Measurements from ENCODE around the gene PDE6C.

The PDE6C gene

GRCh38 chr10:93601774-93602162 lies 10.6 kb upstream of the PDE6C start:
- H3K4me3 ChIP-seq (ENCODE audit: insufficient read depth, low read depth, low read length) = no peak overlapping the region
- 20 to 28% methylated on average over 7 of the region's 7 CpGs for WGBS, 2 experiments
- peaks cover 6% of the 10 kb centered on the region for H3K4me1 ChIP-seq (ENCODE audit: control insufficient read depth, insufficient read depth, low read length)
- peaks cover 57% of the 10 kb centered on the region for H3K27me3 ChIP-seq (ENCODE audit: control insufficient read depth, insufficient read depth, low read length, poor library complexity, severe bottlenecking)
- H3K9me3 ChIP-seq (ENCODE audit: control insufficient read depth, low read length) = no peaks in the 10 kb centered on the region
- H3K36me3 ChIP-seq (ENCODE audit: control insufficient read depth, insufficient read depth, low read length) = no peaks in the 10 kb centered on the region
- H3K27ac ChIP-seq (ENCODE audit: insufficient read depth, low read depth, low read length, poor library complexity, severe bottlenecking) = no peak overlapping the region

DNA sequence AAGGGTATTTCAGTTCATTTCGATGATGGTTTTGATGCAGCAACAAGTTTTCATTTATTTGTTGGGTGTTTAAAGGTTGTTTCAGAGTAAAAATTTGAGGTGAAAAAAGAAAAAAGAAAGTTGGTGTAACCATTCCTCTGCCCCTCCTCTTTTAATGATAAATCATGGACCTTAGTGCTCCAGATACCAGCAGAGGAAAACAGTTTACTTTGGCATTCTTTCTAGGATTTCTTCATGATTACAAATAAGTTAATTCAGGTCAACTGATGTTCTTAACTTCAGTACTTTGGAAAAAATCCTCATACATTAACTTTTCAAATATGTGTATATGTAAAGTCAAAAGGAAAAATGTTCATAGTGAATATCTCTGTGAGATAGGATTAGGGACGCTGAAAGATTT lies 9.3 kb upstream of the PDE6C start:
- WGBS, 2 experiments = 98 to 100% methylated on average over 2 of the region's 2 CpGs
- Histone ChIP-seq H3K9me3 (ENCODE audit: control insufficient read depth, low read length) (no peaks in the 10 kb centered on the region), H3K27me3 (ENCODE audit: control insufficient read depth, insufficient read depth, low read length, poor library complexity, severe bottlenecking) (peaks cover 57% of the 10 kb centered on the region), H3K4me1 (ENCODE audit: control insufficient read depth, insufficient read depth, low read length) (peaks cover 6% of the 10 kb centered on the region), H3K36me3 (ENCODE audit: control insufficient read depth, insufficient read depth, low read length) (no peaks in the 10 kb centered on the region), H3K4me3 (ENCODE audit: insufficient read depth, low read depth, low read length) (no peak overlapping the region), H3K27ac (ENCODE audit: insufficient read depth, low read depth, low read length, poor library complexity, severe bottlenecking) (no peak overlapping the region)

DNA sequence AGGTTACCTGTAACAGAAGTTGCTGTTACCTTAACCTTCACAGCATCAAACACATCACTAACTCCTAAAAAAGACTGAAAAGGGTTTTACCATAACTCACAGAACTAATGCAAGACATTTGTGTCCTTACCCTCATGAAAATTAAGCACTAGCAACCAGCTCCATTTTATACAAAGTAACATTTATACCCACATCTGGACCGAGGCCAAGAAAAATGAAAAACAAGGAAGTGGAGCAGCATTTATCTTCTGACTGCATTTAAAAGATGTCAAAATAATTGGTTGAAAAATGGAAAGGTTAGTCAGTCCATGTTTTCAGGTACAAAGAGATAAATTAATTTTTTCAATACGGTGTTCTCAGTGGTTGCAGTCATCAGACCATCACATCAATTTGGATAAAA lies 8.2 kb upstream of the PDE6C start:
- Histone ChIP-seq H3K4me1 (ENCODE audit: control insufficient read depth, insufficient read depth, low read length) (peaks cover 6% of the 10 kb centered on the region), H3K36me3 (ENCODE audit: control insufficient read depth, insufficient read depth, low read length) (no peaks in the 10 kb centered on the region), H3K9me3 (ENCODE audit: control insufficient read depth, low read length) (no peaks in the 10 kb centered on the region), H3K27me3 (ENCODE audit: control insufficient read depth, insufficient read depth, low read length, poor library complexity, severe bottlenecking) (peaks cover 57% of the 10 kb centered on the region), H3K4me3 (ENCODE audit: insufficient read depth, low read depth, low read length) (no peak overlapping the region), H3K27ac (ENCODE audit: insufficient read depth, low read depth, low read length, poor library complexity, severe bottlenecking) (no peak overlapping the region)
- WGBS, 2 experiments = 94 to 100% methylated on average over 2 of the region's 2 CpGs

DNA sequence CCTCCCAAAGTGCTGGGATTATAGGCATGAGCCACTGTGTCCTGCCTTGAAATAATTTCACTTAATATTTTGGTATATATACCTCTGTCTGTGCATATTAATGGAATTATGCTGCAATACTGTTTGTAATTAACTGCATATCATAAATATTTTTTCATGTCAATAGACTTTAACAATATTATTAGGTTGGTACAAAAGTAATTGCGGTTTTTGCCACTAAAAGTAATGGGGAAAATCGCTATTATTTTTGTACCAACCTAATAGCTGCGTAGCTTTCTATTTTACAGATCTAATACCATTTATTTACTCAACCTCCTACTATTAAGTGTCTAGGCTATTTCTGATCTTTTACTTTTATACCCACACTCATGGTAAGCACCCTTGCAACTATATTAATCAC lies 3.9 kb upstream of the PDE6C start:
- Histone ChIP-seq H3K36me3 (ENCODE audit: control insufficient read depth, insufficient read depth, low read length) (no peaks in the 10 kb centered on the region), H3K9me3 (ENCODE audit: control insufficient read depth, low read length) (no peaks in the 10 kb centered on the region), H3K4me3 (ENCODE audit: insufficient read depth, low read depth, low read length) (no peak overlapping the region), H3K27me3 (ENCODE audit: control insufficient read depth, insufficient read depth, low read length, poor library complexity, severe bottlenecking) (peaks cover 14% of the 10 kb centered on the region), H3K4me1 (ENCODE audit: control insufficient read depth, insufficient read depth, low read length) (no peaks in the 10 kb centered on the region), H3K27ac (ENCODE audit: insufficient read depth, low read depth, low read length, poor library complexity, severe bottlenecking) (no peak overlapping the region)
- WGBS, 2 experiments = 87 to 95% methylated on average over 2 to 3 of the region's 3 CpGs

DNA sequence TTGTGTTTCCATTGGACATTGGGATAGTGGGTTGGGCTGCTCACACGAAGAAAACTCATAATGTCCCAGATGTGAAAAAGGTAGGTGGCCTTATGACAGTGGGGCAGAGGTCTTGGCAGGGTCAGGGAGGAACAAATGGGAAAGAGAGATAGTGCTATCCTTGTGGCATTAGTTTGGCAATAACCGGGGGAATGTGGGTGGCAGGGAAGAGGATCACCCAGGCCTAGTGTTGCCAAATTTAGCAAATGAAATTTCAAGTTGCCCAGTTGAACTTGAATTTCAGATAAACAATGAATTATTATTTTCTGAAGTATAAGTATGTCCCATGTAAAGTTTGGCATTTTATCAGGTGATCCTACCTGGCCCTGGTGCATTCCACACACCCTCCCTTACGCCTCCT lies 789 bp downstream of the PDE6C start:
- no peaks in the 10 kb centered on the region for H3K27me3 ChIP-seq (ENCODE audit: control insufficient read depth, insufficient read depth, low read length, poor library complexity, severe bottlenecking)
- no peaks in the 10 kb centered on the region for H3K36me3 ChIP-seq (ENCODE audit: control insufficient read depth, insufficient read depth, low read length)
- H3K4me3 ChIP-seq (ENCODE audit: insufficient read depth, low read depth, low read length) = no peak overlapping the region
- H3K4me1 ChIP-seq (ENCODE audit: control insufficient read depth, insufficient read depth, low read length) = peaks cover 4% of the 10 kb centered on the region
- no peaks in the 10 kb centered on the region for H3K9me3 ChIP-seq (ENCODE audit: control insufficient read depth, low read length)
- WGBS, 2 experiments = 90 to 95% methylated on average over 3 of the region's 3 CpGs
- H3K27ac ChIP-seq (ENCODE audit: insufficient read depth, low read depth, low read length, poor library complexity, severe bottlenecking) = no peak overlapping the region

DNA sequence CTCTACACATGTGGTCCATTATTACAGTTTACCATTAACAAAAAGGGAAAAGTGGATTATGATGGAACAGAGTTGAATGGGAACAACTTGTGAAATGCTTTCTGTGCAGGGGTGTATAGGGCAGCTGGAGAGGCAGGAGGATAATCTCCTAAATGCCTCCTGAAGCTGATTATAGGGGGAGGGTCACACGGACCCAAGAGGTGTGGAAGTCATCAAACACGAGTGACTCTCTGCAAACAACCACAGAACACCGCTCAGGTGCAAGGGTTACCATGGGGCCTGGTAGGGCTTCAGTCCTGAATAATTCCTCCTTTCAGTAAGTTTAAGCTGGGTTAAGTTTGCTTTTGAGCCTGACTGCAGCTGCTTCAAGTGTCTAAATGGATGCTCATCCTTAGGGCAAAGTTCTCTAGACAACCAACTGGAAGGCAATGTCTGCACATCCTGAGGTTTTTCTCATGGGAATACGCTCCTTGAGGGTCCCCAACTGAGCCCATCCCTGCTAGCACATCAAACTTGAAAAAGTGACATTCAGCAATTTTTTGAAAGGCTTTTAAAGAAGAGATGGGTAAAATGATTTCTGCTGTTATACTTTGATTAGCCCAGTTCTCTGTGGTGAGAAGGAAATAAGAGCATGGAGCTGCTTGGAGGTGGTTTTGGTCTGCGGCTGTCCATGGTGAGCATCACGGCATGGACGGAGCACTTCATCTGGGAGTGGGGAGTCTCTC lies 1.9 kb downstream of the PDE6C start:
- Histone ChIP-seq H3K27ac (ENCODE audit: insufficient read depth, low read depth, low read length, poor library complexity, severe bottlenecking) (no peak overlapping the region), H3K9me3 (ENCODE audit: control insufficient read depth, low read length) (no peaks in the 10 kb centered on the region)
- WGBS, 2 experiments = 90 to 92% methylated on average over 7 of the region's 7 CpGs

DNA sequence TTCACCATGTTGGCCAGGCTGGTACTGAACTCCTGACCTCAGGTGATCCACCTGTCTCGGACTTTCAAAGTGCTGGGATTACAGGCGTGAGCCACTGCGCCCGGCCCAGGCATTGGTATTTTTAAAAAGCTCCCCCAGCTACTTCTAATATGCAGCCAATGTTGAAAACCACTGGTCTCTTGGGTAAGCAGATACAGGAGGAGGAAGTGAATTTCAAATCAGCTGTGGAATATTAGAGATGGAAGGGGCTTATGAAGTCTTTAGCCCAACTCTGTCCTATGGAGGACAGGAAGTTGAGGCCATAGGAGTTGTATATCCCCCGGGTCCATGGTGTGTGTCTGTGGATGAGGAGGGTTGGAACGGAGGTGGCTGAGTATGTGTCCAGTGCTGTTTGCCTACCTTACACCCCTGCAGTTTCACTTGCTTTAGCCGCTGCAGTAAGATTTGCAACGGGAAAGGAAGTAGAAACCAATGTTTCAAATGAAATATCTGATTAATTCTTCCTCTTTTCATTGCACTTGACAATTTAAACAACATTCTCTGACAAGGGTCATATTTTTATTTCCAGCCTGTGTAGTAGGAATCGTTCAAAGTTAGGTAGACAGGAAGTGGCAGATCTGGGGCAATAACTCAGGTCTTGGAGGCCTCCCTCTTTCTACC lies 3.4 kb downstream of the PDE6C start:
- H3K4me1 ChIP-seq (ENCODE audit: control insufficient read depth, insufficient read depth, low read length) = peaks cover 4% of the 10 kb centered on the region
- WGBS, 2 experiments = 92 to 95% methylated on average over 9 of the region's 9 CpGs
- H3K36me3 ChIP-seq (ENCODE audit: control insufficient read depth, insufficient read depth, low read length) = no peaks in the 10 kb centered on the region
- no peaks in the 10 kb centered on the region for H3K27me3 ChIP-seq (ENCODE audit: control insufficient read depth, insufficient read depth, low read length, poor library complexity, severe bottlenecking)
- H3K4me3 ChIP-seq (ENCODE audit: insufficient read depth, low read depth, low read length) = no peak overlapping the region
- H3K27ac ChIP-seq (ENCODE audit: insufficient read depth, low read depth, low read length, poor library complexity, severe bottlenecking) = no peak overlapping the region
- H3K9me3 ChIP-seq (ENCODE audit: control insufficient read depth, low read length) = no peaks in the 10 kb centered on the region

More for the DNA sequence above, 1.9 kb downstream of the PDE6C start:
- Histone ChIP-seq H3K36me3 (ENCODE audit: control insufficient read depth, insufficient read depth, low read length) (no peaks in the 10 kb centered on the region), H3K4me1 (ENCODE audit: control insufficient read depth, insufficient read depth, low read length) (peaks cover 4% of the 10 kb centered on the region), H3K4me3 (ENCODE audit: insufficient read depth, low read depth, low read length) (no peak overlapping the region), H3K27me3 (ENCODE audit: control insufficient read depth, insufficient read depth, low read length, poor library complexity, severe bottlenecking) (no peaks in the 10 kb centered on the region)

DNA sequence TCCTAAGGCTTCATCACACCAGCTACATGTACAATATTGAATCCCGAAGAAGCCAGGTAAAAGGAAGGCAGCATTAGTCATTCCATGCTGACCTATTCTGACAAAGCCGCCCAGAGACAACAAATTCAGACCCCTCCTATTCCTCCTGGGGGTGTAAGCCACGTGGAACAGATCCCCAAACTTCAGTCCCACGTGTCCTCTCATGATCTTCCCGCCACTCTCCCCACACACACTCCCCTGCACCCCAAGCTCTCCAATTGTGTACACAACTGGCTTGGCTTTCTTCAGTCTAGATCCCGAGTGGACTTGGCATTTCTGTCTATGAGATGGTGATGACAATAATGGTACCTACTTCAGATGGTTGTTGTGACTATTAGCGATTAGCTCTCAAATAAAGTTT lies 8.6 kb downstream of the PDE6C start:
- 87 to 91% methylated on average over 7 of the region's 7 CpGs for WGBS, 2 experiments
- H3K36me3 ChIP-seq (ENCODE audit: control insufficient read depth, insufficient read depth, low read length) = no peaks in the 10 kb centered on the region
- H3K27ac ChIP-seq (ENCODE audit: insufficient read depth, low read depth, low read length, poor library complexity, severe bottlenecking) = no peak overlapping the region
- peaks cover 4% of the 10 kb centered on the region for H3K4me1 ChIP-seq (ENCODE audit: control insufficient read depth, insufficient read depth, low read length)
- H3K4me3 ChIP-seq (ENCODE audit: insufficient read depth, low read depth, low read length) = no peak overlapping the region
- no peaks in the 10 kb centered on the region for H3K9me3 ChIP-seq (ENCODE audit: control insufficient read depth, low read length)
- H3K27me3 ChIP-seq (ENCODE audit: control insufficient read depth, insufficient read depth, low read length, poor library complexity, severe bottlenecking) = no peaks in the 10 kb centered on the region

GRCh38 chr10:93622942-93623341 lies 10.6 kb downstream of the PDE6C start:
- WGBS, 2 experiments = 92 to 100% methylated on average over 1 of the region's 1 CpG
- Histone ChIP-seq H3K27me3 (ENCODE audit: control insufficient read depth, insufficient read depth, low read length, poor library complexity, severe bottlenecking) (no peaks in the 10 kb centered on the region), H3K9me3 (ENCODE audit: control insufficient read depth, low read length) (no peaks in the 10 kb centered on the region), H3K4me3 (ENCODE audit: insufficient read depth, low read depth, low read length) (no peak overlapping the region), H3K4me1 (ENCODE audit: control insufficient read depth, insufficient read depth, low read length) (no peaks in the 10 kb centered on the region), H3K27ac (ENCODE audit: insufficient read depth, low read depth, low read length, poor library complexity, severe bottlenecking) (no peak overlapping the region), H3K36me3 (ENCODE audit: control insufficient read depth, insufficient read depth, low read length) (no peaks in the 10 kb centered on the region)

DNA sequence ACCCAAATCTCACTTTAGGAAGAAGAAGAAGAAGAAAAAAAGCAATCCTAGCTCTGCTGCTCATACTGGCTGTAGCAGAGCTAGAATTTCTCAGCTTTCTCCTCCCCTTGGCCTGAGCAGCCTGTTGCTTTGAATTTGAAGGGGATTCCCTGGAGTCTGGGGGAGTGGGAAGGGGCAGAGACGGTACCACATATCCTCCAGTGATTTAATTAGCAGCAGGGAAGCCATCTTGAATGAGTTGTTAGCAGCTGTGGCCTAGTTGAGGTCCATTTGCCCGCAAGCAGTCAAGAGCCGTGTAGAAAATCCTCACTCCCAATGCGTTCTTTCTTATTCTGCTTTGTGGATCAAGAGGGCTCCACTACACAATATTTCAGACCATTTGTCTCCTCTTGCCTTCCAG lies 16.5 kb downstream of the PDE6C start:
- no peaks in the 10 kb centered on the region for H3K27me3 ChIP-seq (ENCODE audit: control insufficient read depth, insufficient read depth, low read length, poor library complexity, severe bottlenecking)
- WGBS, 2 experiments = 68 to 74% methylated on average over 4 of the region's 4 CpGs
- H3K4me1 ChIP-seq (ENCODE audit: control insufficient read depth, insufficient read depth, low read length) = peaks cover 10% of the 10 kb centered on the region
- no peak overlapping the region for H3K27ac ChIP-seq (ENCODE audit: insufficient read depth, low read depth, low read length, poor library complexity, severe bottlenecking)
- no peaks in the 10 kb centered on the region for H3K9me3 ChIP-seq (ENCODE audit: control insufficient read depth, low read length)
- no peaks in the 10 kb centered on the region for H3K36me3 ChIP-seq (ENCODE audit: control insufficient read depth, insufficient read depth, low read length)
- no peak overlapping the region for H3K4me3 ChIP-seq (ENCODE audit: insufficient read depth, low read depth, low read length)

Data from ectodermal cell (in vitro differentiated cells).